ENCODE data around the gene COL15A1.

COL15A1 gene

GRCh38 chr9:99019510-99020331 is 76.0 kb downstream of the COL15A1 start:
- no peak for DNase-seq

- DNase-seq: no peak
Observed at GRCh38 chr9:99020786-99021436, 77.2 kb downstream of the COL15A1 start.

DNA sequence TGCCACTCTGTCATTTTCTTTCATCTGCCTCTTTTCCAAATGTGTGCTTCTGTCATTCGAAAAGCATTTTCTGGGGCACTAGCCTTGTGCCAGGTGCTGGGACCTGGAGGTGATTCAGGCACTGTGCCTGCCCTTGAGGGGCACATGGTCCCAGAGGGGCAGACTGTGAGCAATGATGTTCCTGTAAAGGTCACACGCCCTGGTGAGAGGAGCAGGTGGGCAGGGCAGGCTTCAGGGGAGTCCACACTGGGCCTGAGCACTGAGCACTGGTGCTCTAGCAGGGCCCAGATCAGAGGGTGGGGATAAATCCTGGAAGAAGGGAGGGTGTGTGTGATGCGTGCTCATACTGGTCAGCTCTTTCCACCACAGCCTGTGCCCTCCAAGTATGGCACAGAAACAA is 77.8 kb downstream of the COL15A1 start:
- DNase-seq: no peak

DNA sequence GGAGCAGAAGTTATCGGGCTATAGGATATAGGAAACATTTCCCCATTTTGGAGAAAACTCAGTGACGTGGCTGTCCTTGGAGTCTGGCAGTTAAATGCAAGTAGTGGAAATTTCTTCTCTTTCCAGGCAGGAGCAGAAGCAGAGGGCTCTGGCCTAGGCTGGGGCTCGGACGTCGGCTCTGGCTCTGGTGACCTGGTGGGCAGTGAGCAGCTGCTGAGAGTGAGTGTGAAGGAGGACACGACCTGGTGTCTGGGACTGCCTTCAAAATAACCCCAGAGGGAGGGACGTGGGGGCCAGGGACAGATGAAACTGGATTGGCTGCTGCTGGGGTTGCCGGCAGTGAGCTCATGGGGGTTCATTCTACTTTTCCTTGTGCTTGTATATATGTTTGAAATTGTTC is 79.5 kb downstream of the COL15A1 start:
- no peak for DNase-seq

GRCh38 chr9:99023831-99024230 is 80.1 kb downstream of the COL15A1 start:
- DNase-seq: no peak

DNA sequence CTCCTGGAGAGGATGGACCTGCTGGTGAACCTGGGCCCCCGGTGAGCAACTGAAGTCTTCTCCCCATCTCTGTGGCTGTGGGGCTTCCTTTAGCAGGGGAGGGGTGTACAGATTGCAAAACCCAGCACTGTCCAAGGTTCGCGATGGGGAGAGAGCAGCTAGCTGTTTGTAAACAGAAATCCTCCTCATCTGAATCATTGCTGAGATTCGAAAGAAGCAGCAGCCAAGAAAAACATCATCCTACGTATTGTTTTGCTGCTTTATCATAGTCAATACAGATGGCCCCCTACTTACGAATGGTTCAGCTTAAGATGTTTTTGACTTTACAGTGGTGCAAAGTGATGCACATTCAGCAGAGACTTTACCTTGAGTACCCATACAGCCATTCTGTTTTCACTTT is 81.3 kb downstream of the COL15A1 start:
- DNase-seq: no peak

GRCh38 chr9:99025616-99026270 is 82.0 kb downstream of the COL15A1 start:
- DNase-seq: no peak

DNA sequence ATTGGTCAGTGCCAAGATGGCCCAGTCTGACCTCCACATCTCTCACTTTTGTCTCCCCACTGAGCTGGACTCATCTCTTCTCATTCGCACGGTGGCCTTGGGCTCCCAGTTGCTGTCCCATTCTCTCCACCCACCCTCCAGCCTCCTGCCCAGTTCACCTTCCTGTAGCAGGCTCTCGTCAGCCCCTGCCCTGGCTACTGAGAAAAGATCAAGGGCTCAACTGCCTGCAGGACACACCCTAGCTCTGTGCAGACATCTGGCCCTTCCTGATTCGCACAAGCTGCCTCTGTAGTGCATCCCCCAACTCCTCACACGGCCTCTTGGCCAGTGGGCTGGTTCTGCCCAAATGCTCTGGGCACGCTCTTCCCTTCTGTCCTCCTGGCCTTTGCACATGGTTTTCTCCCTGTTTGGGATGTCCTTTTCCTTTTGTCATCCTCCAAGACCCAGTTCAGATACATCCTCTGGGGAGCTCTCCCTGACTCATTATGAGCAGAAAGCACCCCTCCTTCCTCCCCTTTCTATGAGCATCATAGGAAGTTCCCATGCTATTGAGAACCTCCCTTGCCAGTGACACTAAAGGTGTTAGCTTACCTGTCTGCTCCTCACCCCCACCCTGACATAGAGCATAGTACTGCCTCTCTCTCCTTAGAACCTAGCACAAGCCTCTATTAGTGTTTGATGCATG is 82.7 kb downstream of the COL15A1 start:
- DNase-seq: no peak

DNA sequence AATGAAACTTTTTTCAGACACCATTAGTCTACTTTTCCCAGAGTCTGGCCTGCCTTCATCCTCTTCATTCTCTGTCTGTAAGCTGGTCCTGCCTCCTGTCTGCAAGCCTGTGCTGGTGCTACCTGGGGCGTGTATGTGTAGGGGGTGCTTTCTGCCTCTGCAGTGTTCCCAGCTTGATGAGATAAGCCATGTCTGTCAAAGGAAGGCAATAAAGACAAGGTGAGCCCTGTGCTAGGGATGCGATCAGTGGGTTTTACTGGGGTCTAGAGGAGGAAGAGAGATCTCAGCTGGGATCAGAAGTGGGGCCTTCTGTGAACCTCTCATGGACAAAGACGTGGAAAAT is 83.2 kb downstream of the COL15A1 start:
- no peak for DNase-seq

DNA sequence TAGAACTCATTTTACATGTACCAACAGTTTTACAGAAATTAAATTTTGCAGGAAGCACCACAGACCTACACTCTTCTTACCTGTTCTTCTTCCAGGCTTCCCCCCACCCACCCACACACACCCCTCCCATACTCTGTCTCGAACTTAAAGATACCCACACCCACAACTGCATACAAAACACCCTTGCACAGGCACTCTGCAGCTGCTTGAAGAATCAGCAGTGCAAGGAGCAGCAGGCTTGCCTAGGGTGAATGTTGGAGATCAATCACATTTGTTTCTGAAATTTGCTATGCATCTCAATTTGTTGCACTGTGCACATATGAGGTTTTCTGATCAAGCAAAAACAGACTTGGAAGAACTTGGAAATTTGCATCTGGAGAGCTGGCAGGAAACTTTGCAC is 83.7 kb downstream of the COL15A1 start:
- no peak for DNase-seq

DNA sequence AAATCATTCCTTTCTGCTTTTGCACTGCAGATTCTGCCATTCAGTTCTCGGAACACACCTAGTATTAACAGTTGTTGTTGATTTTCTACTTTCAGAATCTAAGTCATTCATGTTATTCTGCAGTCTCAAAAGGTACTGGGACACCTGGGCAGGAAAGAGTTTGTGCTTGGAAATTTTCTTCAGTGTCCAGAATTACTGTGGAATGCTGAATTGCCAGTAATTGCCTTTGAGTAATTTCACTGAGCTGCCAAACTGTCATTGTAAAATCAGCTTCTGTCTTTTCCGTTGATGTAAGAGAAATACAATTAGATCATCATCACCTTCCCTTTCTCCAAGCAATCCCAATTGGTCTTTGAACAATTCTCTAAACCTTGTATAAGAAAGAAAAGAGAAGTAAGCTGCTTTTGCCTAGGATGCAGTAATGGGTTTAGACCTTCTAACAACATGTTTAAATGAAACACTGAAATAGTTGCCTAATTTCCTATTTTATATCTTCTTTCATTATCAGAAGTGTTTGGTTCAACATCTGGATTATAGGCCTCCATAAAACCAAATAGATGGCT is 85.5 kb downstream of the COL15A1 start:
- DNase-seq: no peak

- no peak for DNase-seq
Observed at GRCh38 chr9:99030092-99030511, 86.4 kb downstream of the COL15A1 start.

DNA sequence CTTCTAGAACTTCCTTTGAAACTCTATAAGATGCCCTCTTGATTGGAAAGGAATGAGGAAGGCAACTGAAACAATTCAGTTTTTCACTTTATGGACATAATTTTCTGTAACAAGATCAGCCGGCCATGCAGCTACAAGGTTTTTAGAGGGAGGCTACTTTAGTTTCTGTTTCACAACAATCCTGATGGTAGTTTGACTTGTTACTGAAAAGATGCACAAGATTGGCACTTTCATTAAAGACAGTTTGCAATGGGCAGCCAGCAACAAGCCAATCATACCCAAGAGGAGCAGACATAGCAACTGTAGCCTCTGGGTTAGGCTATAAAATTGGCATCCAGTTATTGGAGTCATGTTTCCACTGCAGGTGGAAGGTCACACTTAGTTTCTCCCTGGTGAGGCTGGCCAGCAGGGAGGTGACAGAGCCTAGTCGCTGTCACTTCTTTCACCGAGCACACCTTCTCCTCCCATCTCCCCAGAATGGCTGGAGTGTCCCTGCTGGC is 87.0 kb downstream of the COL15A1 start:
- DNase-seq: no peak

DNA sequence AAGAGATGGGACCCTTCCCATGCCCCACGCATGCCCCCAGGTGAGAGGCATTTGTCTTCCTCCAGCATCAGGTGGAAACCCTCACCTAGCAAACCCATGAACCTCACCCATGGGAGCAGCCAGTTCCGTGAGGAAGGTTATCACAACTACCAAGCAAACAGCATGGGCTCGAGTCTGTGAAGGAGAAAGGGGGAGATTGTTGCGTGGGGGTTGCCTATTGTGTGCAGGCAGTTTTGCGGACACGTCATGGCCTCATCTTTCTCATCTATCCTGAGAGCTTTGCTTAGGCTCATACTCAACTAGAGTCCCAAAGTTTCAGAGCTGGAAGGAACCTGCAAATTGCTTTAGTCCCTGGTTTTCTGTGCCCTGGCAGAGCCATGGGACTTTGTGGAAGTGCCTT is 87.6 kb downstream of the COL15A1 start:
- DNase-seq: no peak

DNA sequence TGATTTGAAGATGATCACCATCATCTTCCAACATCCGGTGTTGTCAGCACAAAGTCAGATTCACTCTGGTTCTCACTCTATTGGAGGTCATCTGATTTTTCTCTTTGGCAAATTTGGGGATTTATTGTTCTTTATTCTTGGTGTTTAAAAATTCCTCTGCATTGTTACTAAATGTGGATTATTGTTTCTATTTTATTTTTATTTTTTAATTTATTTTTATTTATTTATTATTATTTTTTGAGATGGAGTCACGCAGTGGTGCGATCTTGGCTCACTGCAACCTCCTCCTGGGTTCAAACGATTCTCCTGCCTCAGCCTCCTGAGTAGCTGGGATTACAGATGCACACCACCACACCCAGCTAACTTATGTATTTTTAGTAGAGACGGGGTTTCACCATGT is 88.3 kb downstream of the COL15A1 start:
- no peak for DNase-seq

GRCh38 chr9:99034149-99034548 is 90.4 kb downstream of the COL15A1 start:
- DNase-seq: no peak

- DNase-seq: no peak
Observed at GRCh38 chr9:99035313-99035712, 91.6 kb downstream of the COL15A1 start.

- DNase-seq: no peak
Observed at GRCh38 chr9:99037769-99038483, 94.2 kb downstream of the COL15A1 start.

DNA sequence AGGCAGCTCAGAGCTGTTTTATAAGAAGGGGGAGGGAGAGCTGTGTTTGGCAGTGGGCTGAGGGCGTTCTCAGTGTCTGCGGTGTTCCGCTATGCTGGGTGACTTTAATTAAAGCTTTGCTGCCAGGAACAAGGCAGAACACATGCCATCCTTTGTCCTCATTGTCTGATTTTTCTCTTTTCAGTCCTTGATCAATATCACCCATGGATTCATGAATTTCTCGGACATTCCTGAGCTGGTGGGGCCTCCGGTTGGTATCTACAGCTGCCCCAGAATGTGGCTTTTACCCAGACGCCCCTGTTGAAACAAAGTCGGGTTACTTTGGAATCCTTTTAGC is 94.7 kb downstream of the COL15A1 start:
- DNase-seq: no peak

- no peak for DNase-seq
Observed at GRCh38 chr9:99039505-99040182, 95.9 kb downstream of the COL15A1 start.

GRCh38 chr9:99040251-99040900 is 96.7 kb downstream of the COL15A1 start:
- no peak for DNase-seq
